CD14-positive monocyte (primary cell): ENCODE results near the gene DHTKD1. TPM values are rescaled to one million over a fixed set of nuclear protein-coding genes. Genes with fewer than 3 reads are reported as not detected.

Experiments
- polyA plus RNA-seq, 3 donors: library from polyadenylated mRNA; depleted of rRNA in 1 of 3; unstranded in 2 of 3; stranded (reverse) in 1 of 3; fragments of 300-500 nt in 2 of 3; fragments of >200 nt in 1 of 3; fragmentation: Illumina TruSeq in 2 of 3; gene quantifications; 1 replicate in 2 of 3; 2 replicates in 1 of 3; pipeline ENCODE4 v1.2.3, GENCODE V29; 2012 to 2021
- small RNA-seq: library from RNA; depleted of rRNA; stranded (forward); fragments of <200 nt; gene quantifications from one replicate; pipeline ENCODE3, GENCODE V24; 2012; ENCODE audit warnings: low read depth; ENCODE audit not compliant: insufficient read length

DHTKD1 gene
- polyA plus RNA-seq, 3 donors, result 7.0 to 12.1 (median 11.2) TPM

Small RNAs within 50 kb of the gene (small RNA-seq; reads per million reads assigned to genes)
- not detected for gene MIR548AK
- not detected for gene RNU6-88P

Other genes with a start within 250 kb of the DHTKD1 start
- gene PROSER2, start 245.6 kb upstream of the DHTKD1 start, polyA plus RNA-seq, result 1 to 10 TPM; 1.2 to 2.2 (median 2.0) TPM
- 1 to 10 TPM; 2.7 to 6.7 (median 4.3) TPM for gene UPF2, start 26.1 kb upstream of the DHTKD1 start, polyA plus RNA-seq
- 1 to 10 TPM in 1 of 3 donors, under 1 TPM in 2; 0.30 to 3.4 (median 0.98) TPM for gene SEC61A2, start 60.7 kb downstream of the DHTKD1 start, polyA plus RNA-seq
- gene NUDT5, start 126.9 kb downstream of the DHTKD1 start, polyA plus RNA-seq, result 10 to 100 TPM; 28.3 to 51.1 (median 43.7) TPM
- 10 to 100 TPM; 38.2 to 78.7 (median 76.0) TPM for gene CDC123, start 127.2 kb downstream of the DHTKD1 start, polyA plus RNA-seq